Thyroid gland (tissue), 4 donors: ENCODE data around the gene SYNE3. TPM values are rescaled to one million over a fixed set of nuclear protein-coding genes. Genes with fewer than 3 reads are reported as not detected.

Experiments used
- DNase-seq, 2 donors: peaks; one replicate each; pipeline ENCODE4 v3.0.0-alpha.2; 2019
- H3K27ac ChIP-seq, 3 donors: fragments of 200-600 bp; sonication (generic); 1 replicate in 2 of 3; 2 replicates in 1 of 3; pipeline ENCODE4 v1.5.1; 2016 to 2019; ENCODE audit warnings: mild to moderate bottlenecking in 1 of 3, moderate library complexity in 1 of 3
- H3K27me3 ChIP-seq: fragments of 200-600 bp; sonication (generic); one replicate; pipeline ENCODE4 v1.5.1; 2019
- H3K36me3 ChIP-seq, 2 donors: fragments of 200-600 bp; sonication (generic); one replicate each; pipeline ENCODE4 v1.5.1; 2016 to 2019
- H3K4me1 ChIP-seq, 2 donors: fragments of 200-600 bp; sonication (generic); one replicate each; pipeline ENCODE4 v1.5.1; 2017 to 2019
- H3K4me3 ChIP-seq, 3 donors: fragments of 200-600 bp; sonication (generic); replicated peaks in 1 of 3; 1 replicate in 2 of 3; 2 replicates in 1 of 3; pipeline ENCODE4 v1.5.1; 2016; ENCODE audit warnings: mild to moderate bottlenecking in 1 of 3
- H3K9me3 ChIP-seq: fragments of 200-600 bp; sonication (generic); one replicate; pipeline ENCODE4 v1.5.1; 2017
- CTCF ChIP-seq, 6 experiments: fragments of 200-600 bp in 3 of 6; fragments of 450-650 bp in 3 of 6; sonication (generic) in 3 of 6; IDR thresholded peaks; one replicate each; pipeline ENCODE4 v1.5.1; 2016 to 2019; ENCODE audit warnings: antibody characterized with exemption in 6 of 6, mild to moderate bottlenecking in 2 of 6, inconsistent platforms in 1 of 6, moderate library complexity in 1 of 6
- POLR2A ChIP-seq, 2 donors: fragments of 450-650 bp; IDR thresholded peaks; one replicate each; pipeline ENCODE4 v1.6.1; 2017; ENCODE audit warnings: antibody characterized with exemption in 2 of 2, mild to moderate bottlenecking in 2 of 2, moderate library complexity in 1 of 2
- WGBS, 2 donors: methylation state at CpG; one replicate each; pipeline ENCODE4 v1.1.5; 2017; 5-methylcytosine and 5-hydroxymethylcytosine counted together
- intact Hi-C: fragments of 100-400 bp; cut with DNase I; formaldehyde crosslinking; loops from one replicate; pipeline ENCODE4 v1.15.1; 2023
- total RNA-seq, 4 donors: library from RNA; depleted of rRNA; stranded (reverse); fragments of >200 nt; gene quantifications; one replicate each; pipeline ENCODE4 v1.2.3, GENCODE V29; 2016

Gene SYNE3
- total RNA-seq, 4 donors from 2014 or later, result 9.7 to 21.9 (median 17.6) TPM

GRCh38 chr14:95491936-95492608, 24.4 kb downstream of the SYNE3 start:
- TF ChIP-seq CTCF (IDR thresholded peaks at IDR 0.05) (no peak), POLR2A (IDR thresholded peaks at IDR 0.05) (no peak)
- intact Hi-C loops, result no loop called here
- peaks cover 22 to 36% of the 10 kb centered on the region in 2 donors for H3K4me1 ChIP-seq

GRCh38 chr14:95490727-95491451, 25.6 kb downstream of the SYNE3 start:
- H3K9me3 ChIP-seq, result no peaks in the 10 kb centered on the region
- intact Hi-C loops, result no loop called here
- H3K4me1 ChIP-seq, result peaks cover 12 to 26% of the 10 kb centered on the region in 2 donors
- WGBS, 2 donors, result 70 to 85% methylated on average over 9 to 10 of the region's 10 CpGs
- H3K27me3 ChIP-seq, result no peaks in the 10 kb centered on the region
- H3K4me3 ChIP-seq, result no peak overlapping the region
- H3K36me3 ChIP-seq, result no peaks in the 10 kb centered on the region
- TF ChIP-seq POLR2A (IDR thresholded peaks at IDR 0.05), result no peak
- no peak for TF ChIP-seq CTCF (IDR thresholded peaks at IDR 0.05)
- no peak for DNase-seq
- H3K27ac ChIP-seq, result peak overlapping the region in 1 of 3 donors; percentile 18

More at GRCh38 chr14:95491936-95492608, 24.4 kb downstream of the SYNE3 start:
- DNase-seq, result no peak
- 86 to 94% methylated on average over 2 of the region's 2 CpGs for WGBS, 2 donors
- H3K9me3 ChIP-seq, result no peaks in the 10 kb centered on the region
- H3K4me3 ChIP-seq, result no peak overlapping the region
- H3K27ac ChIP-seq, result no peak overlapping the region
- no peaks in the 10 kb centered on the region for H3K36me3 ChIP-seq
- H3K27me3 ChIP-seq, result no peaks in the 10 kb centered on the region

- WGBS, 2 donors, result 89 to 96% methylated on average over 5 of the region's 5 CpGs
- intact Hi-C loops, result no loop called here
- no peak for TF ChIP-seq CTCF (IDR thresholded peaks at IDR 0.05)
- no peak for TF ChIP-seq POLR2A (IDR thresholded peaks at IDR 0.05)
- H3K4me3 ChIP-seq, result no peak overlapping the region
- no peaks in the 10 kb centered on the region for H3K36me3 ChIP-seq
- H3K4me1 ChIP-seq, result peaks cover 8 to 19% of the 10 kb centered on the region in 2 donors
- no peaks in the 10 kb centered on the region for H3K9me3 ChIP-seq
- H3K27me3 ChIP-seq, result no peaks in the 10 kb centered on the region
- no peak for DNase-seq
- peak overlapping the region in 1 of 3 donors; percentile 18 for H3K27ac ChIP-seq
Observed at GRCh38 chr14:95490138-95490509, 26.3 kb downstream of the SYNE3 start.

- intact Hi-C loops, result no loop called here
- Histone ChIP-seq H3K27me3 (no peaks in the 10 kb centered on the region), H3K9me3 (no peaks in the 10 kb centered on the region), H3K36me3 (no peaks in the 10 kb centered on the region), H3K27ac (peak overlapping the region; percentile 8 to 52 (median 19)), H3K4me1 (peaks cover 8 to 24% of the 10 kb centered on the region in 2 donors), H3K4me3 (no peak overlapping the region)
- no peak for TF ChIP-seq CTCF (IDR thresholded peaks at IDR 0.05)
- TF ChIP-seq POLR2A (IDR thresholded peaks at IDR 0.05), result no peak
- no peak for DNase-seq
- 78 to 81% methylated on average over 9 of the region's 9 CpGs for WGBS, 2 donors
Observed at GRCh38 chr14:95489214-95490137, 27.0 kb downstream of the SYNE3 start.
